ENCODE measurements around the gene LRFN2.

Gene LRFN2

DNA sequence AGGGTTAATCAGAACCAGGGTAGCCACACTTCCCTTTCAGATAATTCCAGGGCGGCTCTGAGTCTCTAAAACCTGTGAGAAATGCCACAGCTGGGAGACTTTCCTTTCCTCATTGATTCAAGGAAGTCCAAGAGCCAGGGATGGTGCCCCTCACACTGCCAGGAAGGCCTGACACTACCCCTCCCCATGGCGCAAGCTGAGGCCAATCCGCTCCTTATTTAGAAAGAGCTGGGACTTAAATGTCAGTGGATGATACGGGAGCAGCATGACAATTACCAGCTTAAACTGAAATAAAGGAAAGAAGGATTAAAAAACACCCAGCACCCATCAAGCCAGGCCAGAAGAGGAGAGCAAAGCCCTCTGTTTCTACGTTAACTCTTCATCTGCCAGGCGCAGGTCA is 244.4 kb downstream of the LRFN2 start:
- no peak for FAIRE-seq

DNA sequence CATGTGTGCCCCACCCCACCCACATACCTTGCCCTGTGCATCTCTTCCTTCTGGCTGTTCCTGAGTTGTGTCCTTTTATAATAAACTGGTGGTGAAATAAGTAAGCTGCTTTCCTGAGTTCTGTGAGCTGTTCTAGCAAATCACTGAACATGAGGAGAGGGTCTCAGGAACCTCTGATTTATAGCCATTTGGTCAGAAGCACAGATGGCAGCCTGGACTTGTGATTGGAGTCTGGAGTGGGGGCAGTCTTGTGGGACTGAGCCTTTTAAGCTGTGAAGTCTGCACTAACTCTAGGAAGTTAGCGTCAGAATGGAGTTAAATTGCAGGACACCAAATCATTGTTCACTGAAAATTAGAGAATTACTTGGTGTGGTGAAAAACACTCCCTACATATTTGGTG is 245.4 kb downstream of the LRFN2 start:
- no peak for FAIRE-seq

Measured in endometrium (tissue), 2 donors.